Stimulated activated CD8-positive, alpha-beta memory T cell treated with anti-CD3 and anti-CD28 coated beads, Interleukin-15, amount 100 ng/mL, for 48 hours (primary cell): ENCODE results near the gene GTF2IRD1.
"Not testable (repeated sequence)": the region's sequence is repeated elsewhere in the genome, so short reads cannot be mapped to it uniquely, and the experiment has no call there.

Experiments
- DNase-seq, 2 donors: peaks; one replicate each; pipeline ENCODE4 v3.0.0-alpha.2; 2020; ENCODE audit warnings: low read depth in 2 of 2

GTF2IRD1 gene

GRCh38 chr7:74516214-74516613, 62.5 kb downstream of the GTF2IRD1 start:
- DNase-seq = no peak

- no peak for DNase-seq
Observed at GRCh38 chr7:74518041-74518440, 64.3 kb downstream of the GTF2IRD1 start.

DNA sequence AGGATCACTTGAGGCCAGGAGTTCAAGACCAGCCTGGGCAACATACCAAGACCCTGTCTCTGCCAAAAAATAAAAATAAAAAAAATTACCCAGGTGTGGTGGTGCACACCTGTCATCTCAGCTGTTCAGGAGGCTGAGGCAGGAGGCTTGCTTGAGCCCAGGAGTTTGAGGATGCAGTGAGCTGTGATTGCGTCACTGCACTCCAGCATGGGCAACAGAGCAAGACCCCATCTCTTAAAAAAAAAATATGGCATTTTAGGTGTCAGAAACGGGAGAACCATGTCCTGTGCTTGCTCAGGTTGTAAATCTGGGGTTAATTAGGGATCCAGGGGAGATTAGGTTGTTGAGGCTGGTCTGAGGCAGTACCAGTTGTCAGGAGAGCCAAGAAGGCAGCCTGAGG, 64.9 kb downstream of the GTF2IRD1 start:
- no peak for DNase-seq

DNA sequence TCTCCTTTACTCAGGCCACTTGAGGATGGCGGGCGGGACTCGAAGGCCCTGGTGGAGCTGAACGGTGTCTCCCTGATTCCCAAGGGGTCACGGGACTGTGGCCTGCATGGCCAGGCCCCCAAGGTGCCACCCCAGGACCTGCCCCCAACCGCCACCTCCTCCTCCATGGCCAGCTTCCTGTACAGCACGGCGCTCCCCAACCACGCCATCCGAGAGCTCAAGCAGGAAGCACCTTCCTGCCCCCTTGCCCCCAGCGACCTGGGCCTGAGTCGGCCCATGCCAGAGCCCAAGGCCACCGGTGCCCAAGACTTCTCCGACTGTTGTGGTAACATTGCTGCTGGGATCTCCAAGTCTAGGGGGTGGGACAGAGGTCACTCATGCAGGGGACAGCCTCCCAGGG, 65.7 kb downstream of the GTF2IRD1 start:
- no peak for DNase-seq

DNA sequence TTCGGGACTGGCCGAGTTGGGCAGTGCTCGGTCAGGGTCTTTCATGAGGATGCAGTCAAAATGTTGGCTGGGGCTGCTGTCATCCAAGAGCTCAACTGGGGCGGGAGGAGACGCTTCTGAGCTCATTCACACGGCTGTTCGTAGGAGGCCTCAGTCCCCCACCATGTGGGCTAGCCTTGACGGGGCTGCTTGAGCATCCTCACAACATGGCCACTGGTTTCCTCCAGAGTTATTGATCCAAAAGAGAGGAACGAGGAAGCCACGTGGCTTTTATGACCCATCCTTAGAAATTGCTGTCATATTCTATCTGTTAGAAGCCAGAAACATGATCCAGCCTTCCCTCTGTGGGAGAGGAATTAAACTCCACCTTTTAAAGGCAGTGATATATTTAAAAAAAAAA, 68.1 kb downstream of the GTF2IRD1 start:
- no peak for DNase-seq

GRCh38 chr7:74522281-74522905, 68.7 kb downstream of the GTF2IRD1 start:
- DNase-seq = no peak

- no peak for DNase-seq
Observed at GRCh38 chr7:74523015-74523414, 69.3 kb downstream of the GTF2IRD1 start.

GRCh38 chr7:74525140-74525539, 71.4 kb downstream of the GTF2IRD1 start:
- DNase-seq = no peak

- no peak for DNase-seq
Observed at GRCh38 chr7:74525881-74526280, 72.2 kb downstream of the GTF2IRD1 start.

GRCh38 chr7:74526780-74527179, 73.1 kb downstream of the GTF2IRD1 start:
- no peak for DNase-seq

GRCh38 chr7:74527842-74528241, 74.1 kb downstream of the GTF2IRD1 start:
- DNase-seq = no peak

DNA sequence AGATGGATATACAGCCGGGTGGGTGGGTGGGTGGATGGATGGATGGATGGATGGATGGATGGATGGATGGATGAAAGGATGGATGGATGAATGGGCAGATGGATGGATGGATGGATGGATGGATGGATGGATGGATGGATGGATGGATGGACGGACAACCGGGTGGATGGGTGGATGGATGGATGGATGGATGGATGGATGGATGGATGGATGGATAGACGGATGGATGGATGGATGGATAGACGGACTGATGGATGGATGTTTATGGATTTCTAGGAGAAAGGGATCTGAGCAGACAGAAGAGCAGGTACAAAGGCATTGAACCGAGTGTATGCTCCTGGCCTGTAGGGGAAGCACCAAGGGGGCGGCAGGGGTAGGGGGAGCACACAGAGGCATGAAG, 75.1 kb downstream of the GTF2IRD1 start:
- DNase-seq = not testable (repeated sequence)

DNA sequence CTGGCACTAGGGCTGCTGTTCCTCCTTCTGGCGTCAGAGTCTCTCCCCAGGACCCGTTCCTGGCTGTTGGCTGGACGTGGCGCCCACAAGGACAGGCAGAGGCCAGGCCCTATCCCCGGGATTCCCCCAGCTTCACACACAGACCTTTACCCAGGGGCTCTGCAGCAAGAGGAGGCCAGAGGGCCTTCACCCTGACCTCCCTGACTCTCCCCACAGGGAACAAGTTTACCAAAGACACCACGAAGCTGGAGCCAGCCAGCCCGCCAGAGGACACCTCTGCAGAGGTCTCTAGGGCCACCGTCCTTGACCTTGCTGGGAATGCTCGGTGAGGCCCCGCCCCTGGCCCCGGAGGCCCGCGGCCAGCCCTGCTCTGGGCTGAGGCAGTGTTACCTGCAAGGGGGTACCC, 82.2 kb downstream of the GTF2IRD1 start:
- no peak for DNase-seq

DNA sequence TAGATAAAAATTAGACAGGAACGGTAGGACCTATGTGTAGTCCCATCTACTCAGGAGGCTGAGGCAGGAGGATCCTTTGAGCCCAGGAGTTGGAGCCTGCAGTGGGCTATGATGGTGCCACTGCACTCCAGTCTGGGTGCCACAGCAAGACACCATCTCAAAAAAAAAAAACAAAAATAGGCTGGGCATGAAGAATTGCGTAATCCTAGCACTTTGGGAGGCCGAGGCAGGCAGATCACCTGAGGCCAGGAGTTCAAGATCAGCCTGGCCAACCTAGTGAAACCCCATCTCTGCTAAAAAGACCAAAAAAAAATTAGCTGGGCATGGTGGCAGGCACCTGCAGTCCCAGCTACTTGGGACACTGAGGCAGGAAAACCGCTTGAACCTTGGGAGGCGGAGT, 88.2 kb downstream of the GTF2IRD1 start:
- DNase-seq = not testable (repeated sequence)

DNA sequence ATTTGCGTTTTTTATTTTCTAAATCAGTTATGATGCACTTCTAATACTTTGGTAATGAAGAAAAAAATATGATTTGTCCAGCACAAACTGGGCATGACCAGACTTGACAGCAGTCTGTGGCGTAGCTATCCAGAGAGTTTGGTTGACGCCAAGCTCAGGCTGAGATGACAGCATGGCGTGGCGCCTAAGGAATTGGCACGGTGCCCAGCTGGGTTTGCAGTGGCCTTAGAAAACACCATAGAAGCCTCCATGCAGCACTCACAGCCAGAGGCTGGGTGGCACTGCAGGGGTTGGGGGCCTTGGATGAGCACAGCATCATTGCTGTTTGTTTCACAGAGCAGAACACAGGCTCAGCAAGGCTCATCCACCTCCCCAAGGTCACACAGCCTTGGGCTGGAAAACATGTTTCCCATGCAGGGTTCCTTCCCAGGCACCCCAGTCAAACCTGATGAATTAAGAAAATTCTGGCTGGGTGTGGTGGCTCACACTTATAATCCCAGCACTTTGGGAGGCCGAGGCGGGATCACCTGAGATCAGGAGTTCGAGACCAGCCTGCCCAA, 88.9 kb downstream of the GTF2IRD1 start:
- no peak for DNase-seq

DNA sequence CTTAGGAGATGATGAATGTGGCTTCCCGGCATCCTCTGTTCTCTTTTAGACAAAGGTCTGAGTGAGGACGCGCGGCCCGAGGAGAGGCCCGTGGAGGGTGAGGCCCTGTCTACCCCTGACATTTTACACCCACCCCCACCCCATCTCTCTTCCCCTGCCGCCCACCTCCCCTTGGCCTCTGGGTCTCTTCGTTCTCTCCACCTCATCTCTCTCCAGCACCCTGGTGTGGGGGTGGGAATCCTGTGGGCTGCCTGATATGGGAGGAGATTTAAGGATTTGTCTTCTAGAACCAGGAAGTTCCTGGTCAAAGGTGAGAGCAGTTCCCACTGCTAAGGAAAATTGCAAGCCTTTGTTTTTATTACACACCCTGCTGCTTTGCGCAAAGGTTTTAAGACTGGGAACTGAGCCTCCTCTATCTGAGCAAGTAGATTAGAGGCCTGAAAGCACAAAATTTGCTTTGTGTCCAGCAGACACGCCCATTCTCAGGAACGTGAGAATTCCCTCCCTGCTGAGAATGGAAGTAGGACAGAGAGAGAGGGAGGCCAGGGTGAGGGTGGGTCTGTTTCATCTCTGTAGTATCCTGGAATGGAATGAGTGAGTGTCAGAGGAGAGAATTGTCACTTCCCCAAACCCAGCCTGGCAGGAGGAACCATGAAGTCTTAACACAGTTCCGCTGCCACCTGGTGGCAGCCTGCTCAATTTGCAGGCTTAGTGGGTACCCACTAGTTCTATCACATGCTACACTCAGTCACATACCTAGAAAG, 91.2 kb downstream of the GTF2IRD1 start:
- peak in 1 of 2 donors; percentile 11 for DNase-seq

- DNase-seq = no peak
Observed at GRCh38 chr7:74545921-74546320, 92.2 kb downstream of the GTF2IRD1 start.

DNA sequence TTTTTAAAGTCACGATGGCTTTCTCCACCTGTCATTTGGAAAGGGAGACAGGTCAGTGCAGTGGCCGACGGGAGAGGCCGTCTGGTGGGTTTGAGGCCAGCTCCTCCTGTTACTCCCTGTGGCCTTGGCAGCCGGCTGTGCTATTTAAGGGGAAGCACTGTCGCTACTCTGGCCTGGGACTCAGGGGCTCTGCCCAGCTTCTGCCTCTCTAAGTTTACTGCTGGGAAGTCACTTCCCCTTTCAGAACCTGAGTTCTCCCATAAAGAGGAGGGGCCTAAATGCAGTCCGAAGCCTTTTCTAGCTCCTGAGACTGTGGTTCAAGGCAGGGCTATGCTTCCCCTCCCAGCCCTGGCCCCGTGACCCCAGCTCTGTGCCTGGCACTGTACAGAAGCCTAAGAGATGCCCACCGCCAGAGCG, 99.9 kb downstream of the GTF2IRD1 start:
- not testable (repeated sequence) for DNase-seq

DNA sequence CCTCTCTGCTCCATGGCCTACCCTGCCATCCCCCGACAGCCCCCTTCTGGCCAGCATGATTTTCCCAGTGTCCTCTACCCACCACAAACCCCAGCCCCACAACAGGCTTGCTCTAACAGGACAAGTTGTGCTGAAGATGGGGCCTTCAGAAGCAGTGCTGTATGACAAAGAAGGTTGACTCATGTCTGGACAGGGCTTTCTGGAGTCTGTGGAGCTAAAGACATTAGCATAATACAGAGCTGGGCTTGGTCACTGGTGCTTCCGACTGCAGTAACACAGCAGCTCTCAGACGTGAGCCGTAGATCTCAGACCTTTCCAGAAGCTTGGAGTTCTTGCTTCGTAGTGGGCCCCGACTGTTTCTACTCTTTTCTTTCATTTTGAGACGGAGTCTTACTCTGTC, 100.5 kb downstream of the GTF2IRD1 start:
- no peak for DNase-seq

DNA sequence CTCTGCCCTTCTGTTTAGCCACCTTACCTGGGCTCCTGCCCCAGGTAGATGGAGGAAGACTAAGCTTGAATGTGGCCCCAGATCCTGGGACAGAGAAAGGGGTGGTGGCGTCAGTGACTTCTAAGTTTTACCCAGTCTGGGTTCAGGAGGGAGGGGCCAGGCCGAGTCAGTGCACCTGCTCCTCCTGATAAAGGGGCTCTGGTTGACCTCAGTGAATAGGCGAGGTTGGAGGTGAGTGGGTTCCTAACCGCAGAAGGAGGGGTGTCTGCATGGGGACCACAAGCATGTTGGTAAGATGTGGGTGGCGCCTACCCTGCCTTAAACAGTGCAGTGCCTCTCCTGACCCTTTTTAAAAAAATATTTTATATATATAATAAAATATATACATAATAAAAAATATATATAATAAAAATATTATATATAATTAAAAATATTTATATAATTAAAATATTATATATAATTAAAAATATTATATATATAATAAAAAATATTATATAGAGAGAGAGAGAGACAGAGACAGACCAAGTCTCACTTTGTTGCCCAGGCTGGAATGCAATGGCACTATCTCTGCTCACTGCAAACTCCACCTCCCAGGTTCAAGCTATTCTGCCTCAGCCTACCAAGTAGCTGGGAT, 106.5 kb downstream of the GTF2IRD1 start:
- no peak for DNase-seq

DNA sequence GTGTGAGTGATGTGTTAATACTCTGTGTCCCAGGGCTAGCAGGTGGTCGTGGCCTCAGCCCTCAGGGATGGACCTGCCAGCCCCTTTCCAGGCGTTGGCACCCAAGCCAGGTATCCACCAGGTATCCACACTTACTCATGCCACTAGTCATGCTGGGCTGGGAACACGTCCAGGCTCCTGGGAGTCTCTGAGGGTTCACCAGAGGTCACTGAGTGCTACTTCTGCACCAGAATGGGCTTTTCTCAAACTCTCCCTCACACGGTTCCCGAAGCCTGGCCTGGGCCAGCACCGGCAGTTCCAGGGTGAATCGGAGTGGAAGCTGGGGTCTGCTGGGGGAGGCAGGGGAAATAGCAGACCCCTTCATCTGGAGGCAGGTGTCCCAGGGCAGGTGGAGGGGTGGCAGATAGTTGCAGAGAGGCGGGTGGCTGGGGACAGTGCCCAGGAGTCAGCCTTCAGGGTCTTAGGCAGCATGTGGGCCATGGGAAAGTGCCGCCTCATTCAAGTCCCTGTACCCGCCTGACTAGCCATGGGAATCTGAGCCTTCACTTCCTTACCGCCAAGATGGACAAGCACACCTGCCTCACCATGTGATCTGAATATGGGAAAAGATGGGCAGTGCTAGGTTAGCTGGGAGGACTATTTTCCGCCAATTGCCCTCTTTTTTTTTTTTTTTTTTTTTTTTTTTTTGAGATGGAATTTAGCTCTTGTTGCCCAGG, 108.3 kb downstream of the GTF2IRD1 start:
- no peak for DNase-seq

GRCh38 chr7:74563639-74564038, 109.9 kb downstream of the GTF2IRD1 start:
- DNase-seq = not testable (repeated sequence)
